Mesothelial cell of epicardium (in vitro differentiated cells): ENCODE results near the gene FXN. TPM values are rescaled to one million over a fixed set of nuclear protein-coding genes. Genes with fewer than 3 reads are reported as not detected.
"Not testable (repeated sequence)": the region's sequence is repeated elsewhere in the genome, so short reads cannot be mapped to it uniquely, and the experiment has no call there.

Experiments used
- DNase-seq, 2 experiments: peaks; one replicate each; pipeline ENCODE4 v3.0.0; 2021; ENCODE audit warnings: low spot score in 2 of 2; ENCODE audit not compliant: unreplicated experiment in 2 of 2
- H3K27ac Mint-ChIP-seq: 2 replicates; pipeline ENCODE4 v1.8.0; 2021; ENCODE audit warnings: mixed read lengths
- H3K27me3 Mint-ChIP-seq: 2 replicates; pipeline ENCODE4 v1.8.0; 2021; ENCODE audit warnings: low read depth, mixed read lengths
- H3K36me3 Mint-ChIP-seq: 2 replicates; pipeline ENCODE4 v1.8.0; 2021; ENCODE audit warnings: mixed read lengths
- H3K4me1 Mint-ChIP-seq: 2 replicates; pipeline ENCODE4 v1.8.0; 2021; ENCODE audit warnings: mixed read lengths
- H3K4me3 Mint-ChIP-seq: 2 replicates; pipeline ENCODE4 v1.8.0; 2021; ENCODE audit warnings: mild to moderate bottlenecking, moderate library complexity, mixed read lengths
- H3K9me3 Mint-ChIP-seq: 2 replicates; pipeline ENCODE4 v1.8.0; 2021; ENCODE audit warnings: mixed read lengths
- CTCF ChIP-seq: fragments of 200-600 bp; sonication (generic); IDR thresholded peaks from one replicate; pipeline ENCODE4 v1.5.0; 2021; ENCODE audit warnings: antibody characterized with exemption; ENCODE audit not compliant: unreplicated experiment
- total RNA-seq: library from RNA; stranded (reverse); gene quantifications from 3 replicates; pipeline ENCODE4 v1.2.1, GENCODE V29; 2021

The FXN gene
- total RNA-seq, 1 donor from 2014 or later = 20.8 TPM

GRCh38 chr9:69107771-69108170, 72.2 kb downstream of the FXN start:
- Mint-ChIP-seq H3K27me3 (no peaks in the 10 kb centered on the region), H3K36me3 (no peaks in the 10 kb centered on the region), H3K9me3 (no peaks in the 10 kb centered on the region), H3K4me1 (no peaks in the 10 kb centered on the region), H3K4me3 (no peak overlapping the region), H3K27ac (no peak overlapping the region)
- TF ChIP-seq CTCF = no peak
- DNase-seq = no peak

- DNase-seq, H3K27ac Mint-ChIP-seq, H3K9me3 Mint-ChIP-seq, H3K36me3 Mint-ChIP-seq, H3K4me3 Mint-ChIP-seq, H3K27me3 Mint-ChIP-seq, H3K4me1 Mint-ChIP-seq: not testable (repeated sequence)
Measured at GRCh38 chr9:69108706-69109105, 73.2 kb downstream of the FXN start.

- H3K27me3 Mint-ChIP-seq = no peaks in the 10 kb centered on the region
- H3K4me1 Mint-ChIP-seq = no peaks in the 10 kb centered on the region
- H3K9me3 Mint-ChIP-seq = no peaks in the 10 kb centered on the region
- H3K36me3 Mint-ChIP-seq = no peaks in the 10 kb centered on the region
- no peak overlapping the region for H3K4me3 Mint-ChIP-seq
- no peak overlapping the region for H3K27ac Mint-ChIP-seq
- no peak for DNase-seq
- no peak for TF ChIP-seq CTCF
Measured at GRCh38 chr9:69109152-69109551, 73.6 kb downstream of the FXN start.

GRCh38 chr9:69112646-69113045, 77.1 kb downstream of the FXN start:
- not testable (repeated sequence) for H3K9me3 Mint-ChIP-seq, H3K27me3 Mint-ChIP-seq, H3K4me1 Mint-ChIP-seq, H3K27ac Mint-ChIP-seq, H3K36me3 Mint-ChIP-seq, DNase-seq, H3K4me3 Mint-ChIP-seq

- Mint-ChIP-seq H3K36me3 (no peaks in the 10 kb centered on the region), H3K9me3 (no peaks in the 10 kb centered on the region)
Measured at GRCh38 chr9:69115621-69116020, 80.1 kb downstream of the FXN start.

GRCh38 chr9:69118656-69119055, 83.1 kb downstream of the FXN start:
- Mint-ChIP-seq H3K4me1 (peaks cover 27% of the 10 kb centered on the region), H3K36me3 (no peaks in the 10 kb centered on the region), H3K27ac (no peak overlapping the region), H3K27me3 (peaks cover 12% of the 10 kb centered on the region), H3K9me3 (no peaks in the 10 kb centered on the region), H3K4me3 (no peak overlapping the region)
- no peak for TF ChIP-seq CTCF
- DNase-seq = no peak

More at GRCh38 chr9:69115621-69116020, 80.1 kb downstream of the FXN start:
- Mint-ChIP-seq H3K4me3 (no peak overlapping the region), H3K4me1 (peaks cover 14% of the 10 kb centered on the region), H3K27me3 (peaks cover 10% of the 10 kb centered on the region), H3K27ac (no peak overlapping the region)
- no peak for TF ChIP-seq CTCF
- no peak for DNase-seq

GRCh38 chr9:69120380-69121154, 85.0 kb downstream of the FXN start:
- H3K9me3 Mint-ChIP-seq = no peaks in the 10 kb centered on the region
- TF ChIP-seq CTCF = no peak
- H3K4me1 Mint-ChIP-seq = peaks cover 27% of the 10 kb centered on the region
- peak overlapping the region; percentile 91 for H3K4me3 Mint-ChIP-seq
- H3K36me3 Mint-ChIP-seq = no peaks in the 10 kb centered on the region
- peaks cover 12% of the 10 kb centered on the region for H3K27me3 Mint-ChIP-seq
- DNase-seq = peak in 1 of 2 experiments; percentile 72
- H3K27ac Mint-ChIP-seq = peak overlapping the region; percentile 98
